Activated naive CD4-positive, alpha-beta T cell treated with anti-CD3 and anti-CD28 coated beads, Interleukin-2, amount 10 ng/mL, durations not matched to agents 7 days and 5 days (primary cell): ENCODE results near the gene CCDC183.

Source experiments
- CTCF ChIA-PET: fragments of 350-600 bp; sonication (Branson Sonifier 250); formaldehyde crosslinking; loops from one replicate; lab custom pipeline; 2021; ENCODE audit warnings: antibody characterized with exemption; lab: Charles Lee
- DNase-seq: peaks from one replicate; pipeline ENCODE4 v3.0.0-alpha.2; 2020
- H3K27ac Mint-ChIP-seq: one replicate; pipeline ENCODE4 v1.8.0; 2021; ENCODE audit warnings: mild to moderate bottlenecking, moderate library complexity, mixed read lengths
- H3K27me3 Mint-ChIP-seq: one replicate; pipeline ENCODE4 v1.8.0; 2021; ENCODE audit warnings: mild to moderate bottlenecking, mixed read lengths
- H3K36me3 Mint-ChIP-seq: one replicate; pipeline ENCODE4 v1.8.0; 2021; ENCODE audit warnings: mixed read lengths
- H3K4me1 Mint-ChIP-seq: one replicate; pipeline ENCODE4 v1.8.0; 2021; ENCODE audit warnings: mixed read lengths
- H3K4me3 Mint-ChIP-seq: one replicate; pipeline ENCODE4 v1.8.0; 2021; ENCODE audit warnings: mild to moderate bottlenecking, moderate library complexity, mixed read lengths
- H3K9me3 Mint-ChIP-seq: one replicate; pipeline ENCODE4 v1.8.0; 2021; ENCODE audit warnings: mixed read lengths

The CCDC183 gene

GRCh38 chr9:136805207-136805740 is 9.1 kb downstream of the CCDC183 start:
- peaks cover 14% of the 10 kb centered on the region for H3K36me3 Mint-ChIP-seq
- H3K9me3 Mint-ChIP-seq, result no peaks in the 10 kb centered on the region
- peak overlapping the region; percentile 54 for H3K4me3 Mint-ChIP-seq
- peaks cover 50% of the 10 kb centered on the region for H3K4me1 Mint-ChIP-seq
- peaks cover 24% of the 10 kb centered on the region for H3K27me3 Mint-ChIP-seq
- DNase-seq, result no peak
- CTCF ChIA-PET, result interaction anchor here (6.7 kb wide), 1 partner anchor 12 kb away, joined by 29 read pairs; no protein-coding TSS in a partner anchor
- no peak overlapping the region for H3K27ac Mint-ChIP-seq

- Mint-ChIP-seq H3K27me3 (peaks cover 16% of the 10 kb centered on the region), H3K9me3 (no peaks in the 10 kb centered on the region), H3K4me1 (peaks cover 50% of the 10 kb centered on the region), H3K27ac (no peak overlapping the region), H3K36me3 (peaks cover 17% of the 10 kb centered on the region), H3K4me3 (peak overlapping the region; percentile 86)
- DNase-seq, result no peak
- CTCF ChIA-PET, result interaction anchor here (6.7 kb wide), 1 partner anchor 13 kb away, joined by 29 read pairs; no protein-coding TSS in a partner anchor
Observed at GRCh38 chr9:136806067-136806466, 9.9 kb downstream of the CCDC183 start.

GRCh38 chr9:136806631-136807201 is 10.6 kb downstream of the CCDC183 start:
- DNase-seq, result no peak
- Mint-ChIP-seq H3K4me1 (peaks cover 50% of the 10 kb centered on the region), H3K36me3 (peaks cover 17% of the 10 kb centered on the region), H3K27ac (peak overlapping the region; percentile 85), H3K4me3 (peak overlapping the region; percentile 86), H3K9me3 (no peaks in the 10 kb centered on the region), H3K27me3 (peaks cover 9% of the 10 kb centered on the region)
- CTCF ChIA-PET, result interaction anchor here (6.7 kb wide), 1 partner anchor 13 kb away, joined by 29 read pairs; no protein-coding TSS in a partner anchor

- peak within 1 kb of the TSS; percentile 85 for H3K27ac Mint-ChIP-seq
- peak; percentile 83 for DNase-seq
- H3K36me3 Mint-ChIP-seq, result peaks cover 17% of the 10 kb centered on the region
- peak within 1 kb of the TSS; percentile 86 for H3K4me3 Mint-ChIP-seq
- H3K4me1 Mint-ChIP-seq, result peaks cover 52% of the 10 kb centered on the region
- CTCF ChIA-PET, result interaction anchor here (3.6 to 6.7 kb wide), 2 partner anchors 14 to 35 kb away, joined by 15 to 29 read pairs; partner anchors contain the start of gene AJM1
- peaks cover 2% of the 10 kb centered on the region for H3K27me3 Mint-ChIP-seq
- no peaks in the 10 kb centered on the region for H3K9me3 Mint-ChIP-seq
Observed at GRCh38 chr9:136807281-136808074, 11.3 kb downstream of the CCDC183 start, which contains the start of gene RABL6. Gene RABL6, plus strand, starts transcription at chr9:136807948. Its CDS starts 249 bp downstream, at chr9:136808197.

GRCh38 chr9:136808075-136808805 is 12.1 kb downstream of the CCDC183 start:
- Mint-ChIP-seq H3K4me1 (peaks cover 60% of the 10 kb centered on the region), H3K27me3 (no peaks in the 10 kb centered on the region), H3K36me3 (peaks cover 24% of the 10 kb centered on the region), H3K4me3 (peak overlapping the region; percentile 75), H3K27ac (peak overlapping the region; percentile 72), H3K9me3 (no peaks in the 10 kb centered on the region)
- DNase-seq, result peak; percentile 60
- CTCF ChIA-PET, result interaction anchor here (1.3 to 6.7 kb wide), 3 partner anchors 15 to 34 kb away, joined by 3 to 29 read pairs (median 15); partner anchors contain the start of gene AJM1

GRCh38 chr9:136808806-136809158 is 12.6 kb downstream of the CCDC183 start:
- no peak for DNase-seq
- CTCF ChIA-PET, result interaction anchor here (0.8 to 6.7 kb wide), 4 partner anchors 15 to 246 kb away, joined by 3 to 29 read pairs (median 9); partner anchors contain the start of gene AJM1
- Mint-ChIP-seq H3K27ac (peak overlapping the region; percentile 50), H3K4me1 (peaks cover 65% of the 10 kb centered on the region), H3K36me3 (peaks cover 29% of the 10 kb centered on the region), H3K27me3 (no peaks in the 10 kb centered on the region), H3K9me3 (no peaks in the 10 kb centered on the region), H3K4me3 (peak overlapping the region; percentile 66)

- H3K9me3 Mint-ChIP-seq, result no peaks in the 10 kb centered on the region
- peak overlapping the region; percentile 45 for H3K27ac Mint-ChIP-seq
- H3K4me1 Mint-ChIP-seq, result peaks cover 47% of the 10 kb centered on the region
- CTCF ChIA-PET, result interaction anchor here (1.2 to 1.3 kb wide), 2 partner anchors 27 to 220 kb away, joined by 3 to 4 read pairs; no protein-coding TSS in a partner anchor
- no peak for DNase-seq
- no peaks in the 10 kb centered on the region for H3K27me3 Mint-ChIP-seq
- no peak overlapping the region for H3K4me3 Mint-ChIP-seq
- peaks cover 41% of the 10 kb centered on the region for H3K36me3 Mint-ChIP-seq
Observed at GRCh38 chr9:136814725-136815421, 18.7 kb downstream of the CCDC183 start.

- H3K36me3 Mint-ChIP-seq, result peaks cover 37% of the 10 kb centered on the region
- no peak overlapping the region for H3K4me3 Mint-ChIP-seq
- peaks cover 41% of the 10 kb centered on the region for H3K4me1 Mint-ChIP-seq
- no peaks in the 10 kb centered on the region for H3K27me3 Mint-ChIP-seq
- no peak for DNase-seq
- CTCF ChIA-PET, result interaction anchor here (0.6 to 1.3 kb wide), 2 partner anchors 182 to 220 kb away, joined by 3 to 4 read pairs; no protein-coding TSS in a partner anchor
- peak overlapping the region; percentile 45 for H3K27ac Mint-ChIP-seq
- H3K9me3 Mint-ChIP-seq, result no peaks in the 10 kb centered on the region
Observed at GRCh38 chr9:136815422-136815782, 19.3 kb downstream of the CCDC183 start.

GRCh38 chr9:136820971-136821825 is 25.1 kb downstream of the CCDC183 start:
- Mint-ChIP-seq H3K4me3 (no peak overlapping the region), H3K4me1 (peaks cover 6% of the 10 kb centered on the region), H3K9me3 (no peaks in the 10 kb centered on the region), H3K27ac (no peak overlapping the region), H3K36me3 (peaks cover 16% of the 10 kb centered on the region), H3K27me3 (peaks cover 3% of the 10 kb centered on the region)
- CTCF ChIA-PET, result interaction anchor here (1.7 kb wide), 1 partner anchor 21 kb away, joined by 5 read pairs; the partner anchor contains the start of gene AJM1
- DNase-seq, result no peak

GRCh38 chr9:136821826-136822544 is 25.8 kb downstream of the CCDC183 start:
- Mint-ChIP-seq H3K36me3 (peaks cover 12% of the 10 kb centered on the region), H3K27ac (no peak overlapping the region), H3K9me3 (no peaks in the 10 kb centered on the region), H3K4me3 (no peak overlapping the region), H3K27me3 (peaks cover 3% of the 10 kb centered on the region), H3K4me1 (peaks cover 6% of the 10 kb centered on the region)
- no peak for DNase-seq
- CTCF ChIA-PET, result interaction anchor here (1.6 kb wide), 1 partner anchor 20 kb away, joined by 7 read pairs; the partner anchor contains the start of gene AJM1

GRCh38 chr9:136823136-136824046 is 27.3 kb downstream of the CCDC183 start:
- no peak overlapping the region for H3K4me3 Mint-ChIP-seq
- H3K36me3 Mint-ChIP-seq, result peaks cover 9% of the 10 kb centered on the region
- CTCF ChIA-PET, result interaction anchor here (1.6 kb wide), 1 partner anchor 19 kb away, joined by 7 read pairs; the partner anchor contains the start of gene AJM1
- H3K9me3 Mint-ChIP-seq, result no peaks in the 10 kb centered on the region
- H3K27me3 Mint-ChIP-seq, result peaks cover 3% of the 10 kb centered on the region
- H3K27ac Mint-ChIP-seq, result no peak overlapping the region
- peaks cover 6% of the 10 kb centered on the region for H3K4me1 Mint-ChIP-seq
- no peak for DNase-seq
